Vagina (tissue), 2 donors: ENCODE data around the gene FSD1L.

ENCODE experiments used
- POLR2AphosphoS5 ChIP-seq, 2 donors: sonication (generic); formaldehyde crosslinking; IDR thresholded peaks; one replicate each; pipeline ENCODE4 v1.9.0; 2017; ENCODE audit warnings: antibody characterized with exemption in 2 of 2, mild to moderate bottlenecking in 2 of 2, low read depth in 1 of 2; ENCODE audit not compliant: insufficient read depth in 1 of 2
- TF ChIP-seq, protein P1 (sequence below), 3 experiments: fragments of 450-650 bp in 2 of 3; fragments of 200-600 bp in 1 of 3; sonication (generic) in 1 of 3; IDR thresholded peaks; one replicate each; pipeline ENCODE4 v1.5.1; 2017 to 2019; ENCODE audit warnings: antibody characterized with exemption in 3 of 3, mild to moderate bottlenecking in 2 of 3, moderate library complexity in 2 of 3

DNA sequence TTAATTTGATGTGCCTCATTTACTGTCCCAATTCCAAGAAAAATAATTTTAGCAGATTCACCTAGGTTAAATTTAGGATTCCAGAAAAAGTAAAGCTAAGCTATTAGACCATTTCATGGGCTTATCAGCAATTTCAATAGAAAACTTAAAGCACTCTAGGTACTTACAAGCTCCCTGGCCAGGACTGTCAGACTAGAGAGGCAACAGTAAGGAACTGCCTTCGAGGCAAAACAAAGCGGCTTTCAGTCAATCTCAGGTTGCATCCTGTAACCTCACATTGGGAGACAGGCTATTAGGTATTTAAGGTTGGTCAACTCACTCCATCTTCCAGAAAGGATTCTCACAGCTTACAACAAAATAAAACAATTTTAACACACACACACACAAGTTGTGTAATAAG is 48.7 kb upstream of the FSD1L start:
- TF ChIP-seq, protein P1, sequence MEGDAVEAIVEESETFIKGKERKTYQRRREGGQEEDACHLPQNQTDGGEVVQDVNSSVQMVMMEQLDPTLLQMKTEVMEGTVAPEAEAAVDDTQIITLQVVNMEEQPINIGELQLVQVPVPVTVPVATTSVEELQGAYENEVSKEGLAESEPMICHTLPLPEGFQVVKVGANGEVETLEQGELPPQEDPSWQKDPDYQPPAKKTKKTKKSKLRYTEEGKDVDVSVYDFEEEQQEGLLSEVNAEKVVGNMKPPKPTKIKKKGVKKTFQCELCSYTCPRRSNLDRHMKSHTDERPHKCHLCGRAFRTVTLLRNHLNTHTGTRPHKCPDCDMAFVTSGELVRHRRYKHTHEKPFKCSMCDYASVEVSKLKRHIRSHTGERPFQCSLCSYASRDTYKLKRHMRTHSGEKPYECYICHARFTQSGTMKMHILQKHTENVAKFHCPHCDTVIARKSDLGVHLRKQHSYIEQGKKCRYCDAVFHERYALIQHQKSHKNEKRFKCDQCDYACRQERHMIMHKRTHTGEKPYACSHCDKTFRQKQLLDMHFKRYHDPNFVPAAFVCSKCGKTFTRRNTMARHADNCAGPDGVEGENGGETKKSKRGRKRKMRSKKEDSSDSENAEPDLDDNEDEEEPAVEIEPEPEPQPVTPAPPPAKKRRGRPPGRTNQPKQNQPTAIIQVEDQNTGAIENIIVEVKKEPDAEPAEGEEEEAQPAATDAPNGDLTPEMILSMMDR (IDR thresholded peaks at IDR 0.05) = no peak
- TF ChIP-seq POLR2AphosphoS5 (IDR thresholded peaks at IDR 0.05; ENCODE audit: insufficient read depth in 1 of 2, low read depth in 1 of 2) = no peak
